Esophagus squamous epithelium (tissue), 4 donors: Measurements from ENCODE around the gene FOXL2NB.

ENCODE experiments used
- POLR2A ChIP-seq, 4 donors: fragments of 450-650 bp; IDR thresholded peaks; one replicate each; pipeline ENCODE4 v1.6.1; 2017; ENCODE audit warnings: antibody characterized with exemption in 4 of 4, mild to moderate bottlenecking in 4 of 4, moderate library complexity in 3 of 4
- TF ChIP-seq, protein P1 (sequence below), 6 experiments: fragments of 450-650 bp in 4 of 6; fragments of 200-600 bp in 2 of 6; sonication (generic) in 2 of 6; IDR thresholded peaks; one replicate each; pipeline ENCODE4 v1.5.1; 2016 to 2019; ENCODE audit warnings: antibody characterized with exemption in 6 of 6, mild to moderate bottlenecking in 4 of 6, moderate library complexity in 4 of 6

DNA sequence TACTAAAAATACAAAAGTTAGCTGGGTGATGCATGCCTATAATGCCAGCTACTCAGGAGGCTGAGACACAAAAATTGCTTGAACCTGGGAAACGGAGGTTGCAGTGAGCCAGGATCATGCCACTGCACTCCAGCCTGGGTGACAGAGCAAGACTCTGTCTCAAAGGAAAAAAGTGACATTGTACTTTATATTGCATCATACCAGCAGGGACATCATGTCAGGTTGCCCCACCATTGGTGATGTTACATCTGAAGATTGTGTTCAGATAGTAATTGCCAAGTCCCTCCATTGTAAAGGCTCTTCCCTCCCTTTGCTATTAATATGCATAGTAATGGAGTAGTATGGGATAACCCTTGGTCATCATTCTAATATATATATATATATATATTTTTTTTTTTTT is 44.8 kb upstream of the FOXL2NB start:
- TF ChIP-seq POLR2A (IDR thresholded peaks at IDR 0.05): no peak
- TF ChIP-seq, protein P1, sequence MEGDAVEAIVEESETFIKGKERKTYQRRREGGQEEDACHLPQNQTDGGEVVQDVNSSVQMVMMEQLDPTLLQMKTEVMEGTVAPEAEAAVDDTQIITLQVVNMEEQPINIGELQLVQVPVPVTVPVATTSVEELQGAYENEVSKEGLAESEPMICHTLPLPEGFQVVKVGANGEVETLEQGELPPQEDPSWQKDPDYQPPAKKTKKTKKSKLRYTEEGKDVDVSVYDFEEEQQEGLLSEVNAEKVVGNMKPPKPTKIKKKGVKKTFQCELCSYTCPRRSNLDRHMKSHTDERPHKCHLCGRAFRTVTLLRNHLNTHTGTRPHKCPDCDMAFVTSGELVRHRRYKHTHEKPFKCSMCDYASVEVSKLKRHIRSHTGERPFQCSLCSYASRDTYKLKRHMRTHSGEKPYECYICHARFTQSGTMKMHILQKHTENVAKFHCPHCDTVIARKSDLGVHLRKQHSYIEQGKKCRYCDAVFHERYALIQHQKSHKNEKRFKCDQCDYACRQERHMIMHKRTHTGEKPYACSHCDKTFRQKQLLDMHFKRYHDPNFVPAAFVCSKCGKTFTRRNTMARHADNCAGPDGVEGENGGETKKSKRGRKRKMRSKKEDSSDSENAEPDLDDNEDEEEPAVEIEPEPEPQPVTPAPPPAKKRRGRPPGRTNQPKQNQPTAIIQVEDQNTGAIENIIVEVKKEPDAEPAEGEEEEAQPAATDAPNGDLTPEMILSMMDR (IDR thresholded peaks at IDR 0.05): no peak
